ENCODE measurements around the gene TADA1.
"Not testable (repeated sequence)": the region's sequence is repeated elsewhere in the genome, so short reads cannot be mapped to it uniquely, and the experiment has no call there.

Gene TADA1

GRCh38 chr1:166844791-166845190 lies 31.3 kb downstream of the TADA1 start:
- DNase-seq (ENCODE audit: low read depth in 4 of 4, low spot score in 1 of 4) = no peak

GRCh38 chr1:166843769-166844596 lies 32.1 kb downstream of the TADA1 start:
- DNase-seq (ENCODE audit: low read depth in 4 of 4, low spot score in 1 of 4) = no peak

- no peak for DNase-seq (ENCODE audit: low read depth in 4 of 4, low spot score in 1 of 4)
These were observed 32.7 kb downstream of the TADA1 start for GRCh38 chr1:166843322-166843721.

DNA sequence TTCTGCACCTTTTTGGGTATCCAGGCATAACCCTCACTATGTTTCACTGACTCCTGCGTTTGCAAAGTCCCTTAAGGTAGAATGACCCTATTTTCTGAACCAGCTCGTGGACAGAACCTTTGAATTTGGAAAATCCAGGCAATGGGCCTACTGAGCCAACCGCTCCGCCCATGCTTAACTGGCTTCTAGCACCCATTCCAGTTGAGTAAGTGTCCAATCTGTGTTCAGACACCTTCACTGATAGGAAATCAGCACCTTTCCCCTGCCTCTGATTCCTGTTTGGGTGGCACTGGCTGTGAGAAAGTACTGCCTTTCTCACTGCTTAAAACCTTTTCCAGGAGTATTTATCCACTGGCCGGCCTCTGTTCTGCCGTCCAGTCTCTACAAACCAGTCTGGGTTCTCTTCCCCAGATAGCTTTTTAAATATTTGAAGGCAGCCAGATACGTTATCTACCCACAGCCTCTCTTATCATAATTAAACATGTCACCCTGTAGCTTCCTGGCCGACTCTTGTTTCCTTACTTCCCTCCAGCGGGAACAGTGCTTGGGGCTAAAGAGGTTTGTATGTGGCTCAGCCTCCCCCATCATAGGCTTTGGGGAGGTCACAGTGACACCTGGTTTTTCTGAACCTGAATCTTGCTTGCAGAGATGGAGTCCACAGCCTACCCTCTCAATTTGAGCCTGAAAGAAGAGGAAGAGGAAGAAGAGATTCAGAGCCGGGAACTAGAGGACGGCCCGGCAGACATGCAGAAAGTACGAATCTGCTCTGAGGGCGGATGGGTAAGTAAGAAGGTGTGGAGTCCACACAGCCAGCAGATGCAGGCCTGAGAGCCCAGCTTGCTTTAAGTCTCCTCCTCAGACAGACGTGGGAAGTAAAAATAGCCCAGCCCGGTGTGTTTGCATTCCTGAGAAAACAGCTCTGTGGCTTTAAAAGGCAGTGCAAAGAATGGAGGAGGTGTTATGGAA lies 35.5 kb downstream of the TADA1 start:
- no peak for DNase-seq (ENCODE audit: low read depth in 4 of 4, low spot score in 1 of 4)

DNA sequence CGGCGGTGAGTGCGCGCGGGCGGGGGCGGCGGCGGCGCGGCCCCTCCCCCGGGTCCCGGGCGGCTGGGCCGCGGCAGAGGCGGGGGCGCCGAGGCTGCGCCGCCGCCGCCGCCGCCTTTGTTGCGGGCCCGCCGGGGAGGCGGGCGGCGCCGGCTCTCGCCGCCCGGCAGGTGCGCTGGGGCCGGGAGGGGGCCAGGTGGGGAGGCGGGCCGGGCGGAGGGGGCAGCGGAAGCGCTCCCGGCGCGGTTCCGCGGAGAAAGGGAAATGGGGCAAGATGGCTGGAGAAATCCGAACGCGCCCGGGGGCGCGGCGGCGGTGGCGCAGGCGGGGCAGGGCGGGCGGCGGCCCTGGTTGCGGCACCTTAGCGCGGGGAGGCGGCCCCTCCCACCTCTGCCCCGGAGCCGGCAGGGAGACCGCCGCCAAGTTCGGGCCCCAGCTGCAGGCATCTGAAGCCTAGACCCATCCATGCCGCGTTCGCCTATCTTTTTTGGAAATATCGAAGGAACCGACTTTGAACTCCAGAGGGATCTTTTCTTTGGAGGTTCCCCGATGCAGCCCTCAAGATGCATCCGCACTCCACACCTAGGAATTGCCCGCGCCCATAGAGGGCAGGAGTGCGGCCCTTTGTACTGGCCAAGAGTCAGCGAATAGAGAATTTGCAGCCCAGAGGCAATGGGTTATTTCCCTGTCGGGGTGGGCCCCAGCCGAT lies 36.3 kb downstream of the TADA1 start:
- peak in 3 of 4 experiments; percentile 31 to 49 (median 32) for DNase-seq (ENCODE audit: low read depth in 4 of 4, low spot score in 1 of 4)

DNA sequence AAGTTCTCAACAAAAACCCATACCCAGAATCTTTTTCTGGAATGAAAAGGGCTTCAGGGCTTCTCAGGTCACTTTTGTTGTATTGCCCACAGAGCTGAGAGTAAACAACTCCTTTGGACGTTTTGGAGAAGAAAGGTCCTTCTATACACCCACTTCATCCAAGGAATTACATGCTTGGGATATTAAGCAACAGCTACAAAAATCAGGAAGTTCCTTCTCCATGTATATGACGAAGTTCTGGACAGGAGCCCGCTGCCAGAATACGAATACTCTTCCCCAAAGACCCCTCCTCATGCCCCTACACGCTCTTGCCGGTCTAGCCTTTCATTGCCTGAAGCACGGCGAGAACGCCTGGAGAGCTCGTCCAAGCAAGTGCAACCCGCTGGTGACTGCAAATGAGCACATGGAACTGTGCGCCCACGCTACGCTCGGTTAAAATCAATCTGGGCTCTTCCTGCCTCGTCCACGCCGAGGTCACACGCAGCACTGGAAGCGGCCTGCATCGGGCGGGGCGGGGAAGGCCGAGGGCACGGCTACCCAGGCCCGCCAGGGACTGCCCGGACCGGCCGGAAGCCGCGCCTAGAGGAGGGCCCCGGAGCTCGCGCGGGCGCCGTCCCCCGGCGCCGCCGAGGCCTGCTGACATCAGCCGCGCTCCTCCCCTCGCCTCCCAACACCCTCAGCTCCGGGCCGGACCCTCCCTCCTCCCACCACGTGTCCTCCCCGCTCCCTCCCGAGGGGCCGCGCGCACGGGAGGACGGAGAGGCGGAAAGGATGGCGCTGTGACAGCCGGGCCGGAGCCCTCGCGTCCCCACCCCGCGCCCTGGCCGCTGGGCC lies 37.1 kb downstream of the TADA1 start, which contains the start of gene POGK:
POGK (plus strand) TSS at position 710 of the 834 bp plus-strand sequence. CDS start 1,482 bp downstream, outside the sequence.
- DNase-seq (ENCODE audit: low read depth in 4 of 4, low spot score in 1 of 4) = peak; percentile 46 to 84 (median 73)

- DNase-seq (ENCODE audit: low read depth in 4 of 4, low spot score in 1 of 4) = no peak
These were observed 39.3 kb downstream of the TADA1 start for GRCh38 chr1:166836733-166837132.

- DNase-seq (ENCODE audit: low read depth in 4 of 4, low spot score in 1 of 4) = not testable (repeated sequence)
These were observed 46.3 kb downstream of the TADA1 start for GRCh38 chr1:166829762-166830161.

GRCh38 chr1:166827426-166827825 lies 48.6 kb downstream of the TADA1 start:
- DNase-seq (ENCODE audit: low read depth in 4 of 4, low spot score in 1 of 4) = no peak

DNA sequence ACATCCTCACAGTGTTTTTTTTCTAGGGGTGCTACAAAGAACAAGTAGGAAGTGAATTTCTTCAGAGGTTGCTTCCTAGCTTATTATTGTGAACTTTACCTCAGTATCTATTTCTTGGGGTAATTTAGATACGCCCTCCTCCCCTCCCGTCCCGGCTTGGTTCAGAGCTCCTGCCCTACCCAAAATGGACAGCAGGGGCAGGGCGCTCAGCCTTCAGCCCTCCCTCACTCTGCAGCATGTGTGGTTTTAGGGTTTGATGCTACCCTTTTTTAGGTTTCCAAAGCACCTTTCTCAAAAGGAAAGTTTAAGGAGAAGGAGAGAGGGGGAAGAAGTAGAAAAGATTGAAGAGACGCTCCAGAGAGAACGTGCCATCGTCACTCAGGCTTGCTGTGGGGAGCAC lies 53.7 kb downstream of the TADA1 start:
- DNase-seq (ENCODE audit: low read depth in 4 of 4, low spot score in 1 of 4) = no peak

GRCh38 chr1:166819974-166820373 lies 56.1 kb downstream of the TADA1 start:
- no peak for DNase-seq (ENCODE audit: low read depth in 4 of 4, low spot score in 1 of 4)

DNA sequence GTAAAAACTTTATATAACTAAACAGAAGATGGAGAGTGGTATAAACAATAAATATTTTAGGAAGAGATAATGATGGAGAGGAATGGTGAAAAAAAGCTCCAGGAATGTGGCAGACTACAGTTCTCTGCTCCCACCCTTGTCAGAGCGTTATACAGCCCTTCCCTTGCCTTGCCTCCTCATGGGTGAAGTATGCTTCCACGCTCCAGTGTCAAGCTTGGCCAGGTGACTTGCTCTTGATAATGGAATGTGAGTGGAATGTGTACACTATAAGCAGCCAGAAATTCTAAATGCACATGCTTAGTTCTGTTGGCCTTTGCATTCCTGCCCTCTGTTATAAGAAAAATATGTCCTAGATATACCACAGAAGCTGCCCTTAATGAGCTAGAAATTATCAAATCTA lies 61.5 kb downstream of the TADA1 start:
- DNase-seq (ENCODE audit: low read depth in 4 of 4, low spot score in 1 of 4) = no peak

- DNase-seq (ENCODE audit: low read depth in 4 of 4, low spot score in 1 of 4) = no peak
These were observed 62.4 kb downstream of the TADA1 start for GRCh38 chr1:166813508-166814223.

DNA sequence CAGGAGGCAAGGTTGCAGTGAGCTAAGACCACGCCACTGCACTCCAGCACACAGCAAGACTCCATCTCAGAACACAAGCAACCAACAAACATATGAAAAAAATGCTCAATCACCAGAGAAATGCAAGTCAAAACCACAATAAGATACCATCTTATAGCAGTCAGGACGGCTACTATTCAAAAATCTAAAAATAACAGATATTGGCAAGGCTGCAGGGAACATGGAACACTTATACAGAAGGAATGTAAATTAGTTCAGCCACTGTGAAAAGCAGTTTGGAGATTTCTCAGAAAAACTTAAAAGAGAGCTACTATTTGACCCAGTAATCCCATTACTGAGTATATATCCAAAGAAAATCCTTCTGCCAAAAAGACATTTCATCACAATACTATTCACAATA lies 64.4 kb downstream of the TADA1 start:
- no peak for DNase-seq (ENCODE audit: low read depth in 4 of 4, low spot score in 1 of 4)

DNA sequence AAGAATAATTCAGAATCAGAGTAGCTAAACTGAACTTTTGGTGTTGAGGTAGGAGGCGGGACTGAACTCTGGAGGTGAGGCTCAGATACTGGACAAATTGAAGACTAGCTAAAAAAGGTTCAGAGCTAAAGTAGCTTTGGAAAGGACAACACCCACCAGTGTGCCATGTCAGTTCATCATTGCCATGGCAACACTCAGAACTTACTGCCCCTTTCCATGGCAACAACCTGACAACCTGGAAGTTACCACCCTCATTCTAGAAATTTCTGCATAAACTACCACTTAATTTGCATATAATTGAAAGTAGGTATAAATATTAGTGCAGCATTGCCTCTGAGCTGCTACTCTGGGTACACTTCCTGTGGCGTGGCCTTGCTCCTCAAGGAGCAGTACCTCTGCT lies 67.1 kb downstream of the TADA1 start:
- no peak for DNase-seq (ENCODE audit: low read depth in 4 of 4, low spot score in 1 of 4)
